ENCODE measurements around the gene WDR48. TPM values are rescaled to one million over a fixed set of nuclear protein-coding genes. Genes with fewer than 3 reads are reported as not detected.

The WDR48 gene
- total RNA-seq, 2 experiments from 2014 or later: 25.7 to 34.5 TPM

DNA sequence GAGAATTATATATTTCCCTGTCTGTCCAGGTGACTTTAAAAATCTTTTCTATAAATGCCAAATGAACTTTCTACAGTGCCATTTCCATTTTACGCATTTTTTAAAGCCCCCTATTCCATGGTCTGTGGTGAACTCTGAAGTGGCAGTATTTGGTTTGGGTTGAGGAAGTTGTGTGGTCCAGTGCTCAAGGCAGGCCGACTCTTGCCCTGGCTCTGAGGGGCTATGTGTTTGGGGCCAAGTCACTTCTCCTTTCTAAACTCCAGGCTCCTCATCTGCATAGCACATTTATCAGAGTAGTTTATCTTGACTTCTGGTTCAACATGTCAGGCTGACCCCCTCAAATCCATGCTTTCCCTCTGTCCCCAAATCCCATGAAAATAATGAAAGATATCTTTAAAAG is 69.8 kb downstream of the WDR48 start:
- CTCF ChIA-PET: interaction anchor here (2.2 to 13.0 kb wide), 2 partner anchors 68 to 168 kb away, joined by 7 to 160 read pairs; no protein-coding TSS in a partner anchor
- peaks cover 4% of the 10 kb centered on the region for H3K4me1 Mint-ChIP-seq
- H3K9me3 Mint-ChIP-seq (ENCODE audit: low read depth): no peaks in the 10 kb centered on the region
- no peak for ATAC-seq
- H3K27ac Mint-ChIP-seq: no peak overlapping the region
- no peak for DNase-seq
- H3K4me3 Mint-ChIP-seq: no peak overlapping the region
- peaks cover 8% of the 10 kb centered on the region for H3K27me3 Mint-ChIP-seq
- H3K36me3 Mint-ChIP-seq: no peaks in the 10 kb centered on the region

DNA sequence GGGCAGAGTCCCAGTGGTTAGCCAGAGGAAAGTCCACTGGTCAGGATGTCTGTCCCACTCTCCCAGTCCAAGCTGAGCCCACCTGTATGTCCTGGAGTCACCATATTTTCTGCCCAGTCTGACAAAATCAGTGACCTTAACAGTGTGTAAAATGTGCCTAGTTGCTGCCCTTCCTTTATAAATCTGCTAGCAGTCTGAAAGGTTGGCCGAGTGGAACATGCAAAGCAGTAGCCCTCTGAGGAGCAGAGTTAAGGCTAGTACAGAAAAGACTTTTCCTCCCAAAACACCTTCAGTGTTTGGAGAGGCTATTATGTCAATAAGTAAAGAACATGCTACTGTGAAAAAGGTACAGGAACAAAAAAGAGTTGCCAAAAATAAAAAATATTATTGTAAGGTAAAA is 71.0 kb downstream of the WDR48 start:
- ATAC-seq (no peak), DNase-seq (no peak)
- Mint-ChIP-seq H3K27me3 (peaks cover 8% of the 10 kb centered on the region), H3K4me3 (no peak overlapping the region), H3K9me3 (ENCODE audit: low read depth) (no peaks in the 10 kb centered on the region), H3K27ac (no peak overlapping the region), H3K36me3 (no peaks in the 10 kb centered on the region), H3K4me1 (peaks cover 14% of the 10 kb centered on the region)
- CTCF ChIA-PET: interaction anchor here (2.2 to 13.0 kb wide), 2 partner anchors 67 to 167 kb away, joined by 7 to 160 read pairs; no protein-coding TSS in a partner anchor

DNA sequence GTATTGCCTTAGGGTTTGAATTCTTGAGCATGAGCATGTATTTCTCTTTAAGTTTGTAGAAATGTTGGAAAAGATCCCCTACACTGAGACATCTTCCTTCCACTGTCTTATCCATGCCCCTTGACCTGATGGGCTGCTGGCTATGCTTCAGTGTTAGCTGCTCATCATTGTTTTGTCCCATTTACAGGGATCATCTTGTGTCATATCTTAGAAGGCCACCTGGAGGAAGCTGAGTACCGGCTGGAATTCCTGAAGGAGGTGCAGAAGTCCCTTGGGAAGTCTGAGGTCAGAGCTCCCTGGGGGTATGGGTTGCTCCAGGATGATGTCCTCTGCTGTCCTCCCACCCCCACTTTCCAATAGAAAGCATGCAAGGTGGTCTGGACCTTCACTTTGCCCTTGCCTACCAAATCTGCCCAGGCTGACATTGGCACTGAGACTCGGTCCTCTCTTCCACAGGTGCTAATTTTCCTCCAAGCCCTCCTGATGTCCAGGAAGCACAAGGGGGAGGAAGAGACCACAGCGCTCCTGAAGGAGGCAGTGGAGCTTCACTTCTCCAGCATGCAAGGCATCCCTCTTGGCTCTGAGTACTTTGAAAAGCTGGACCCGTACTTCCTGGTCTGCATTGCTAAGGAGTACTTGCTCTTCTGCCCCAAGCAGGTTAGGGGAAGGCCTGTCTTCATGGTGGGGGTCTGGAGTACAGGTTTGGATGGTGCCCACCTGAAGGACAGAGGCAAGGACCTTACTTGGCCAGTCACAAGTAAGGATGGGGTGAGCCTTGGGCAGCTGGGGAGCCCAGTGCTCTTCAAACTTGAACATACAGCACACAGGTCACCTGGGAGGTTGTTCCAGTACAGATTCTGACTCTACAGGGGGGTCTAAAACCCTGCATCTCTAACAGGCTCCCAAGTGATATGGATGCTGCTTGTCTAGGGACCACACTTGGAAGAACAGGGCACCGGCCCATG is 73.3 kb downstream of the WDR48 start:
- ATAC-seq (no peak), DNase-seq (no peak)
- Mint-ChIP-seq H3K4me3 (no peak overlapping the region), H3K27ac (no peak overlapping the region), H3K4me1 (peaks cover 18% of the 10 kb centered on the region), H3K9me3 (ENCODE audit: low read depth) (no peaks in the 10 kb centered on the region), H3K36me3 (no peaks in the 10 kb centered on the region), H3K27me3 (peaks cover 8% of the 10 kb centered on the region)
- CTCF ChIA-PET: interaction anchor here (1.3 to 13.0 kb wide), 4 partner anchors 17 to 165 kb away, joined by 3 to 160 read pairs (median 14); partner anchors contain the start of genes GORASP1 and TTC21A

DNA sequence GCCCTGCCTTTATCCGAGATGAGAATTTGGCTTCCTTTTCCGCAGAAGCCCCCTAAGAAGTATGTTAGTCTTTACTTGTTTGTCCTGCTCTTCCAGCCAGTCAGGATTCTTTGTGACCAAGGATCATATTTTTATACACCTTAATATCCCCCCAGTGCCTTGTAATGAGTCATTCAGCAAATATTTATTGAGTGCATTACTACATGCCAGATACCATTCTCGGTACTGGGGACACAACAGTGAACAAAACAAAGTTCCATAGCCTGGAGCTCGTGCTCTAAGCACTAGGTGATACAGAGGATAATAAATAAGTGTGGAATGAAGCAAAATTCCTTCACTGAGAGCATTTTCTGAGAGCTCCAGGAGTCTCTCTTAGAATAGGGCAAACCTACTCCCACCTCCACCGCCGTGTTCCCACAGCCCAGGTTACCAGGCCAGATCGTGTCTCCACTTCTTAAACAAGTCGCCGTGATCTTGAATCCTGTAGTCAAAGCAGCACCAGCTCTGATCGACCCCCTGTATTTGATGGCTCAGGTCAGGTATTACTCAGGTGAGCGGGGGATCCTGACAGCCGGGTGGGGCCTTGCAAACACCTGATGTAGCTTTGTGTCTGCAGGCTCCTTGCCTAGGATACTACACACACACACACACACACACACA is 74.2 kb downstream of the WDR48 start:
- H3K36me3 Mint-ChIP-seq: no peaks in the 10 kb centered on the region
- no peak overlapping the region for H3K4me3 Mint-ChIP-seq
- H3K4me1 Mint-ChIP-seq: peaks cover 18% of the 10 kb centered on the region
- H3K27ac Mint-ChIP-seq: no peak overlapping the region
- DNase-seq: no peak
- no peak for ATAC-seq
- CTCF ChIA-PET: interaction anchor here (0.8 to 13.0 kb wide), 12 partner anchors 11 to 252 kb away, joined by 3 to 160 read pairs (median 6); partner anchors contain the start of genes GORASP1 and TTC21A
- H3K9me3 Mint-ChIP-seq (ENCODE audit: low read depth): no peaks in the 10 kb centered on the region
- H3K27me3 Mint-ChIP-seq: peaks cover 8% of the 10 kb centered on the region

DNA sequence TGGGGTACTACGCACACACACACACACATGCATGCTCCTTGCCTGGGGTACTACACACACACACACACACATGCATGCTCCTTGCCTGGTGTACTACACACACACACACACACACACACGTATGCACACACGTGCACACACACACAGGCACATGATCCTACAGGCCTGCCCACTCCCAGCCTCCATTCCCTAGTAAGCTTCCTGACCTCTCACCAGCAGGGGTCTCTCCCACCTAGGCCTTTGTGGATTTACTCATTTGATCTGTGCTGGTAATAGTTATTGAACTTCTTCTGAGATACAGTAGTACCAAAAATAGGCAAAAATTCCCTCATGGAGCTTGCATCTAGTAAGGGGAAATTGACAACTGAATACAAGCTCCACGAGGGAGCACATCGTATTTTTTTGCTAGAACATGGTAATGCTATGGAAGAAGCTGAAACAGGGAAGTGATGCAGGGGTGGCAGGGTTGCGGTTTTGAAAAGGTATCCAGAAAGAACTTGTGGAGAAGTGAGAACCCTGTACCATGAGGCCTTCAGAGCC is 74.8 kb downstream of the WDR48 start:
- H3K27me3 Mint-ChIP-seq: peaks cover 8% of the 10 kb centered on the region
- no peak for DNase-seq
- H3K9me3 Mint-ChIP-seq (ENCODE audit: low read depth): no peaks in the 10 kb centered on the region
- H3K27ac Mint-ChIP-seq: no peak overlapping the region
- H3K4me3 Mint-ChIP-seq: no peak overlapping the region
- no peaks in the 10 kb centered on the region for H3K36me3 Mint-ChIP-seq
- no peak for ATAC-seq
- CTCF ChIA-PET: interaction anchor here (0.8 to 13.0 kb wide), 17 partner anchors 9 to 252 kb away, joined by 3 to 160 read pairs (median 5); partner anchors contain the start of genes GORASP1 and TTC21A
- peaks cover 18% of the 10 kb centered on the region for H3K4me1 Mint-ChIP-seq

DNA sequence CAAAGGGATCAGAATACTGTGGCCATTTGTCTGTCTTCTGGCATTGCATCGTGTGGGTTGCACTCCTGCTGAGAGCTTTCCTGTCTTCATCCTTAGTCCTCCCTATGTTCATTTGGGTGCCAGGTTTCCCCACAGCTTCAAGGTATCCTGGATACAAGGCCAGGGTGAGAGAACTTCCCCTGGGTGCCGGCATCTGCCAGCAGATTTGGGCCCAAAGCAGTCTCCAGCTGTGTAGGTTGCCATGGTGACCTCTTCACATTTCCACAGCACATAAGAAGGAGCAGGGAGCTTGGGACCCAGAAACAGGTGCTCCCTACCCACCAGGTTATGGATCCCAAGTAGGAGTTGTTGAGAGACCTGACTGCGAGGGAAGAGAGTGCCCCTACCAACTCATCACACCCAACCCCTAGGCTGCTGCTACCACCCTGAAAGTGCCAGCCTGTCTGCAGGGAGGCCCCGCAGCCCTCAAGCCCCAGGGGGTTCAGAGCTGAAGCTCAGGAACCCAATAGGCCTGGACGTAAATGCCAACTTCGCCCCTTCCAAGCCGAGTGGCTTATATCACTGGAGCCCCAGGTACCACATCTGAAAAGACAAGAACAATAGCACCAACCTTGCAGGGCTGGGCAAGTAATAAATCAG is 75.6 kb downstream of the WDR48 start:
- ATAC-seq: peak; percentile 27
- no peak for DNase-seq
- Mint-ChIP-seq H3K36me3 (no peaks in the 10 kb centered on the region), H3K27ac (peak overlapping the region; percentile 74), H3K9me3 (ENCODE audit: low read depth) (no peaks in the 10 kb centered on the region), H3K27me3 (peaks cover 5% of the 10 kb centered on the region), H3K4me1 (peaks cover 18% of the 10 kb centered on the region), H3K4me3 (no peak overlapping the region)
- CTCF ChIA-PET: interaction anchor here (1.0 to 13.0 kb wide), 20 partner anchors 9 to 279 kb away, joined by 3 to 160 read pairs (median 5); partner anchors contain the start of genes GORASP1, RPSA and TTC21A

DNA sequence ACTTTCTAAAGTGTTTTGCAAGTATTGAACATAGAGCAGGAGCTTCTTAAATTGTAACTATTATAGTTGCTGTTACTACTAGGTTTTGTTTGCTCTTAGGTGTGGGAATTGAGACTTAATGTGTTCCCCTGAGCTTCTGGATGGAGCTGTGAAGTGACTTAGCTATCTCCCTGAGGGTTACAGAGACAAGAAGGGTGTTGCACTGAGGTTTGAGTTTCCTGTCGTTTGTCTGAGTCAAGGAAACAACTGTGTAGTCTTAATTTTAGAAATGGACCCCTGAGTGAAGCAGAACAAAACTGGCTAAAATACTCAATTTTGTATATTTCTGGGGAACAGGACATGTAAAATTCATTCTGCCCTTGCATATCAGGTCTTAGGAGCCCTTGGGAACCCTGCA is 76.1 kb downstream of the WDR48 start:
- no peaks in the 10 kb centered on the region for H3K36me3 Mint-ChIP-seq
- CTCF ChIA-PET: interaction anchor here (0.7 to 13.0 kb wide), 15 partner anchors 10 to 279 kb away, joined by 3 to 160 read pairs (median 4); partner anchors contain the start of genes GORASP1, RPSA and TTC21A
- no peak overlapping the region for H3K4me3 Mint-ChIP-seq
- peak overlapping the region; percentile 74 for H3K27ac Mint-ChIP-seq
- H3K4me1 Mint-ChIP-seq: peaks cover 18% of the 10 kb centered on the region
- peak; percentile 77 for ATAC-seq
- H3K27me3 Mint-ChIP-seq: peaks cover 2% of the 10 kb centered on the region
- H3K9me3 Mint-ChIP-seq (ENCODE audit: low read depth): no peaks in the 10 kb centered on the region
- no peak for DNase-seq

DNA sequence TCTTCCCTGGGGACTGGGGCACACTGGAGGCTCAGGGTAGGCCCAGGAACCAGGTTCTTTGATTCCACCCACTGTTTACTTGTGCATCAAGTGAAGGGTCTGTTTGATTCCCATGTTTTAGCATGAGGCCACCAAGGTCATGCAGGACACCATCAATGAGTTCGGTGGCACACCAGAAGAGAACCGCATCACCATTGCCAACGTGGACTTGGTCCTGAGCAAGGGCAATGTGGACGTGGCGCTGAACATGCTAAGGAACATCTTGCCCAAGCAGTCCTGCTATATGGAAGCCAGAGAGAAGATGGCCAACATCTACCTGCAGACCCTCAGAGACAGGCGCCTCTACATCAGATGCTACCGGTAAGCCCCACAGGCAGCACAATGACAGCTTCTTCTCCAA is 77.1 kb downstream of the WDR48 start:
- no peak for DNase-seq
- CTCF ChIA-PET: interaction anchor here (3.3 to 13.0 kb wide), 3 partner anchors 18 to 161 kb away, joined by 11 to 160 read pairs (median 21); partner anchors contain the start of genes GORASP1 and TTC21A
- H3K27me3 Mint-ChIP-seq: peaks cover 2% of the 10 kb centered on the region
- no peak overlapping the region for H3K27ac Mint-ChIP-seq
- H3K36me3 Mint-ChIP-seq: no peaks in the 10 kb centered on the region
- no peaks in the 10 kb centered on the region for H3K9me3 Mint-ChIP-seq (ENCODE audit: low read depth)
- H3K4me1 Mint-ChIP-seq: peaks cover 18% of the 10 kb centered on the region
- no peak overlapping the region for H3K4me3 Mint-ChIP-seq
- ATAC-seq: no peak

DNA sequence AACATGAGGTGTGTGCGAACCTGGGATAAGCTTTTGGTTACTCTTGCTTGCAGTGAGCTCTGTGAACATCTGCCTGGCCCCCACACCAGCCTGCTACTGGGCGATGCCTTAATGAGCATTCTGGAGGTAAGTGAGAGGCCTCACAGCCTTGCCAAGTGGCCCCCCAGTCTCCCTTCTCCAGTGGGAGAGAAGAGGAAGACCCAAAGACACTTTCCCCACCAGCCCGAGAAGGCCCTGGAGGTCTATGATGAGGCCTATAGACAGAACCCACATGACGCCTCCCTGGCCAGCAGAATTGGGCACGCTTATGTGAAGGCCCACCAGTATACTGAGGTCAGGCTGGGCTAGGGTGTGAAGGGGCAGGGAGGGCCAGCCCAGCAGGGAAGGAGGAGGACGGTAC is 78.2 kb downstream of the WDR48 start:
- ATAC-seq: no peak
- no peak overlapping the region for H3K27ac Mint-ChIP-seq
- H3K4me3 Mint-ChIP-seq: no peak overlapping the region
- H3K4me1 Mint-ChIP-seq: peaks cover 18% of the 10 kb centered on the region
- H3K9me3 Mint-ChIP-seq (ENCODE audit: low read depth): no peaks in the 10 kb centered on the region
- DNase-seq: no peak
- H3K27me3 Mint-ChIP-seq: no peaks in the 10 kb centered on the region
- H3K36me3 Mint-ChIP-seq: no peaks in the 10 kb centered on the region
- CTCF ChIA-PET: interaction anchor here (0.7 to 13.0 kb wide), 3 partner anchors 20 to 160 kb away, joined by 3 to 160 read pairs (median 21); partner anchors contain the start of genes GORASP1 and TTC21A

DNA sequence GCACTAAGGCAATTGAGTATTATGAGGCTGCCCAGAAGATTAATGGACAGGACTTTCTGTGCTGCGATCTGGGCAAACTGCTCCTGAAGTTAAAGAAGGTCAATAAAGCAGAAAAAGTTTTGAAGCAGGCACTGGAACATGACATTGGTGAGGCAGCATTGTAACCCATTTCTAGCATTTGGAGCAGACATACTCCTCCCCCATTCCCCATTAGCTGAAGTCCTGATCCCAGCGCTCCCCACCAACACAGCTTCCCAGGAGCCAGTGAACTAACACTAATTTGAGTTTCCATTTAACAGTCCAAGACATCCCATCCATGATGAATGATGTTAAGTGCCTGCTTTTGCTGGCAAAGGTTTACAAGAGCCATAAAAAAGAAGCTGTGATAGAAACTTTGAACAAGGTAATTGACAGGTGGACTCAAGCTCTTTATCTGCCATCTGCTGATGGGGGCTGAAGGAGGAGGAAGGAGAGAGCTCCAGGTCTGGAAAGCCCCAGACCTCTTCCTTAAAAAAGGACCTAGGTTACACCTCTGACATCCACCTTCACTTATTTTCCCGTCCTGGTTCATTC is 79.0 kb downstream of the WDR48 start:
- CTCF ChIA-PET: interaction anchor here (0.6 to 13.0 kb wide), 3 partner anchors 59 to 159 kb away, joined by 3 to 160 read pairs (median 3); no protein-coding TSS in a partner anchor
- Mint-ChIP-seq H3K4me1 (peaks cover 18% of the 10 kb centered on the region), H3K4me3 (no peak overlapping the region), H3K9me3 (ENCODE audit: low read depth) (no peaks in the 10 kb centered on the region), H3K36me3 (no peaks in the 10 kb centered on the region), H3K27ac (no peak overlapping the region), H3K27me3 (no peaks in the 10 kb centered on the region)
- no peak for ATAC-seq
- no peak for DNase-seq

DNA sequence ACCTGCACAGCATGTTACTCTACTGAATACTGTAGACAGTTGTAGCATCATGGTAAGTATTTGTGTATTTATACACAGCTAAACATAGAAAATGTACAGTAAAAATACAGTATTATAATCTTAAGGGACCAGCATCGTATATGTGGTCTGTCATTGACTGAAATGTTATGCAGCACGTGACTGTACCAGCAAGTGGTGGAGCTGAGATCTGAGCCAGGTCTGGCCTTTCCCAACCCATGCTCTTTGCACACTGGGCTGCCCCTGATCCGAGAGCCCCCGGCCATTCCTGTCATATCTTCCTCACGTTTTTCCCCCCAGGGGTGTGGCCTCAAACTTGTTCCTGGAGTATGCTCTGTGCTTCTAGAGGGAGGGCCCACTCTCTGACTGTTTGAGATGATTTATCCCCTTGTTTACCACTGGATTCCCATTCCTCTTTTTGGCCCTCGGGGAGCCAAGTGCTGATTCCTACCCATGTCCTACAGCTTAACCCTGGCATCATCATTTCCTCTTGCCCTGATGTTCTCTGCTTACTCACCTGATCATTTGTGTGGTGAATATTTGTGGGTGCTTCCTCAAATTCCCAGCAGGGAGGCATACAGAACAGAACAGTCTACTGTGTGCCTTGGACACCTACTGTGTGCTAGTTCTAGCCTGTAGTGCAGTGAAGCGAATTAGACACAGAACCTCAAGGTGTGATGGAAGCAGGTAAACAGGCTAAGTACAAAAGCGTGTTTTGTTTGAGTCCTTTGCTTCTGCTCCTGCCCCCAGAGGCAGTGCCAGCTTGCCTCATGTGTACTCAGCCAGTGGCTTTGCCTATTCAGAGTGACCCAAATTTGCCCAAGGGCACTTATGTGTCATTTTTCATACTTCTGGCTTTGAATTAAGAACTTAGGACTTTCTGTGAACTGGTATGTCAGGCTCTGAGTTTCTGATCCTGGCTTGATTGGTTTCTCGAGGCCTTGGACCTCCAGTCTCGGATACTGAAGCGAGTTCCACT is 80.6 kb downstream of the WDR48 start:
- Mint-ChIP-seq H3K4me1 (peaks cover 12% of the 10 kb centered on the region), H3K9me3 (ENCODE audit: low read depth) (no peaks in the 10 kb centered on the region), H3K27ac (no peak overlapping the region), H3K36me3 (no peaks in the 10 kb centered on the region), H3K4me3 (no peak overlapping the region), H3K27me3 (no peaks in the 10 kb centered on the region)
- ATAC-seq (no peak), DNase-seq (no peak)
- CTCF ChIA-PET: interaction anchor here (1.0 to 13.0 kb wide), 2 partner anchors 133 to 158 kb away, joined by 3 to 160 read pairs; no protein-coding TSS in a partner anchor
